Glutamatergic neuron (in vitro differentiated cells): ENCODE data around the gene LRRFIP1. TPM values are rescaled to one million over a fixed set of nuclear protein-coding genes. Genes with fewer than 3 reads are reported as not detected.
A peak's percentile ranks its signal among the peaks of the same experiment; 100 is the strongest.

Experiments
- DNase-seq: peaks from one replicate; pipeline ENCODE4 v3.0.0; 2022
- H3K27ac Mint-ChIP-seq: one replicate; pipeline ENCODE4 v1.8.0; 2020; ENCODE audit warnings: mild to moderate bottlenecking, mixed read lengths, inconsistent platforms; ENCODE audit not compliant: unreplicated experiment
- H3K27me3 Mint-ChIP-seq: one replicate; pipeline ENCODE4 v1.8.0; 2020; ENCODE audit warnings: mild to moderate bottlenecking, moderate library complexity, mixed read lengths, inconsistent platforms; ENCODE audit not compliant: unreplicated experiment
- H3K36me3 Mint-ChIP-seq: one replicate; pipeline ENCODE4 v1.8.0; 2020; ENCODE audit warnings: mild to moderate bottlenecking, mixed read lengths, inconsistent platforms; ENCODE audit not compliant: unreplicated experiment
- H3K4me1 Mint-ChIP-seq: one replicate; pipeline ENCODE4 v1.8.0; 2020; ENCODE audit warnings: mild to moderate bottlenecking, low read depth, mixed read lengths, inconsistent platforms; ENCODE audit not compliant: unreplicated experiment
- H3K4me3 Mint-ChIP-seq: one replicate; pipeline ENCODE4 v1.8.0; 2020; ENCODE audit warnings: mild to moderate bottlenecking, mixed read lengths, inconsistent platforms; ENCODE audit not compliant: unreplicated experiment
- H3K9me3 Mint-ChIP-seq: one replicate; pipeline ENCODE4 v1.8.0; 2020; ENCODE audit warnings: mild to moderate bottlenecking, moderate library complexity, mixed read lengths, inconsistent platforms; ENCODE audit not compliant: unreplicated experiment
- total RNA-seq: library from RNA; stranded (reverse); fragmentation: NEBNext Ultra II Directional; extraction: Animal tissue kit (Norgen Biotek cat#: 25700); gene quantifications from one replicate; pipeline ENCODE4 v1.2.1, GENCODE V29; 2021; ENCODE audit not compliant: unreplicated experiment
- TF ChIP-seq, protein P1 (sequence below): fragments of 200-600 bp; sonication (generic); IDR thresholded peaks from one replicate; pipeline ENCODE4 v1.5.0; 2021; ENCODE audit not compliant: partially characterized antibody, unreplicated experiment

LRRFIP1 gene
- total RNA-seq, 1 donor from 2014 or later, result 112 TPM

- TF ChIP-seq, protein P1, sequence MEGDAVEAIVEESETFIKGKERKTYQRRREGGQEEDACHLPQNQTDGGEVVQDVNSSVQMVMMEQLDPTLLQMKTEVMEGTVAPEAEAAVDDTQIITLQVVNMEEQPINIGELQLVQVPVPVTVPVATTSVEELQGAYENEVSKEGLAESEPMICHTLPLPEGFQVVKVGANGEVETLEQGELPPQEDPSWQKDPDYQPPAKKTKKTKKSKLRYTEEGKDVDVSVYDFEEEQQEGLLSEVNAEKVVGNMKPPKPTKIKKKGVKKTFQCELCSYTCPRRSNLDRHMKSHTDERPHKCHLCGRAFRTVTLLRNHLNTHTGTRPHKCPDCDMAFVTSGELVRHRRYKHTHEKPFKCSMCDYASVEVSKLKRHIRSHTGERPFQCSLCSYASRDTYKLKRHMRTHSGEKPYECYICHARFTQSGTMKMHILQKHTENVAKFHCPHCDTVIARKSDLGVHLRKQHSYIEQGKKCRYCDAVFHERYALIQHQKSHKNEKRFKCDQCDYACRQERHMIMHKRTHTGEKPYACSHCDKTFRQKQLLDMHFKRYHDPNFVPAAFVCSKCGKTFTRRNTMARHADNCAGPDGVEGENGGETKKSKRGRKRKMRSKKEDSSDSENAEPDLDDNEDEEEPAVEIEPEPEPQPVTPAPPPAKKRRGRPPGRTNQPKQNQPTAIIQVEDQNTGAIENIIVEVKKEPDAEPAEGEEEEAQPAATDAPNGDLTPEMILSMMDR, result no peak
- DNase-seq, result no peak
- peaks cover 1% of the 10 kb centered on the region for H3K9me3 Mint-ChIP-seq
These were observed 36.1 kb upstream of the LRRFIP1 start for GRCh38 chr2:237591141-237591881.

DNA sequence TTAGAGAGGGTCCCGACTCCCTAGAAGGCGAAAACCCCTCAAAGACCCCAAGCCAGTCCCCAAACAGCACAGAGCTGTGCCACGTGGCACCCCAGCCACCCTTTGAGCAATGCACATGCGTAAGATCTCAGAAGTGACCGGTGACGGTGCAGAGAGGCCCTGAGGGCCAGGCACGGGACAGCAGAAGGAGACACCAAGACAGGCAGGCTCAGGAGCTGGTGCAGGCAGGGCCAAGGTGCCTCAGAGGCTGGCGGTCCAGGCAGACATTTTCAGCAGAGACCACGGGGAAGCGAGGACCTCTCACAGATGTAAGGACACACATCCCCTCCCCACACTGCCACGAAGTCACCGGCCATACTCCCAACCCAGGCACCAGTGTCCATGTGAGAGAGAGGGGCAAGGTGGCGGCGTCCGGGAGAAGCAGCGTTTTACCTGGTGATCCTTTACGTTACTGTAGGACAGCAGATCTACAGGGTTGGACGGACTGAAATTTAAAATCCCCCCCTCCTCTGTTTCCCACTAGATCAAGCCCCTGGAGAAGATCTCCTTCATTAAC, 34.9 kb upstream of the LRRFIP1 start:
- no peak overlapping the region for H3K4me3 Mint-ChIP-seq
- H3K36me3 Mint-ChIP-seq, result no peaks in the 10 kb centered on the region
- no peak overlapping the region for H3K27ac Mint-ChIP-seq
- TF ChIP-seq, protein P1, result no peak
- no peak for DNase-seq
- H3K27me3 Mint-ChIP-seq, result peaks cover 4% of the 10 kb centered on the region
- H3K4me1 Mint-ChIP-seq, result peaks cover 20% of the 10 kb centered on the region
- H3K9me3 Mint-ChIP-seq, result no peaks in the 10 kb centered on the region

More at GRCh38 chr2:237591141-237591881, 36.1 kb upstream of the LRRFIP1 start:
- Mint-ChIP-seq H3K27me3 (peaks cover 2% of the 10 kb centered on the region), H3K27ac (no peak overlapping the region), H3K4me3 (no peak overlapping the region), H3K4me1 (peaks cover 17% of the 10 kb centered on the region), H3K36me3 (no peaks in the 10 kb centered on the region)

DNA sequence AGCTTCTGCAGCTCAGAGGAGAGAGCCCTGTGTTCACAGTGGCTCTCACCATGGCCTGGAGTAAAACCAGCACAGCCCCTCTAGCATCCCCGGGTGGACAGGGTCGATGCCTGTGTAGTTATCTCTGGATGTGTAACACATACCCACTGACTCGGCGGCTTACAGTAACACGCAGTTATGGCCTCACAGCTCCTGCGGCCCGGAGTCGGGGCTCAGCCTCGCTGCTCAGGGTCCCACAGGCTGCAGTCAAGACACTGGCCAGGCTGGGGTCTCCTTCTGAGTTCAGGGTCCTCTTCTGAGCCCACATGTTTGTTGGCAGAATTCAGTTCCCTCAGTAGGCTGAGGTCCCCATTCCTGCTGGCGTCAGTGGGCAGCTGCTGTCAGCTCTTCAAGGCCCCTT, 34.4 kb upstream of the LRRFIP1 start:
- Mint-ChIP-seq H3K9me3 (no peaks in the 10 kb centered on the region), H3K4me3 (no peak overlapping the region), H3K27ac (no peak overlapping the region), H3K27me3 (peaks cover 4% of the 10 kb centered on the region), H3K36me3 (no peaks in the 10 kb centered on the region), H3K4me1 (peaks cover 21% of the 10 kb centered on the region)
- TF ChIP-seq, protein P1, result no peak
- no peak for DNase-seq

- TF ChIP-seq, protein P1, result no peak
- Mint-ChIP-seq H3K27ac (peak overlapping the region; percentile 8), H3K36me3 (no peaks in the 10 kb centered on the region), H3K4me3 (peak overlapping the region; percentile 70), H3K27me3 (peaks cover 5% of the 10 kb centered on the region), H3K9me3 (no peaks in the 10 kb centered on the region), H3K4me1 (peaks cover 23% of the 10 kb centered on the region)
- DNase-seq, result no peak
These were observed 33.6 kb upstream of the LRRFIP1 start for GRCh38 chr2:237593596-237594320.
